Measurements from ENCODE around the gene DGCR2.
"Not testable (repeated sequence)": the region's sequence is repeated elsewhere in the genome, so short reads cannot be mapped to it uniquely, and the experiment has no call there.

DGCR2 gene

GRCh38 chr22:19012308-19012986 lies 109.8 kb downstream of the DGCR2 start:
- in situ Hi-C loops (cut with HindIII; ENCODE audit: low sequenced_read_pairs) = no loop called here

- in situ Hi-C loops (cut with HindIII; ENCODE audit: low sequenced_read_pairs) = not testable (repeated sequence)
Observed at GRCh38 chr22:19011611-19012010, 110.6 kb downstream of the DGCR2 start.

GRCh38 chr22:19011075-19011474 lies 111.1 kb downstream of the DGCR2 start:
- in situ Hi-C loops (cut with HindIII; ENCODE audit: low sequenced_read_pairs) = no loop called here

- in situ Hi-C loops (cut with HindIII; ENCODE audit: low sequenced_read_pairs) = no loop called here
Observed at GRCh38 chr22:19005905-19006304, 116.3 kb downstream of the DGCR2 start.

DNA sequence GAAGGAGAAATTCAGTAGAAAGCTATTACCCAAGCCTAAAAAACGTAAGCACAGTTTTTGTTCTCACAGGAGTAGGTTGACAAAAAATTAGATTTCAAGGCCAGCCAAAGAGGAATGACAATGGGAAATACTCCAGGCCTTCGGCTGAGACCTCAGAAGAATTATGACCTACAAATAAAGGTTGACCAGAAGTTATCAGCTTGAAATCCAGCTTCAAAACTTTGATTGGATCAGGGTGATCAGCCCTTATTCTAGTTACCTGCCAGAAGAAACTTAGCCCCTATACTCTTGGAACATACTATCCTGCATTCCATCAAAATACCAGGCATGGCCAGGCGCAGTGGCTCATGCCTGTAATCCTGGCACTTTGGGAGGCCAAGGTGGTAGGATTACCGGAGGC lies 117.7 kb downstream of the DGCR2 start:
- in situ Hi-C loops (cut with HindIII; ENCODE audit: low sequenced_read_pairs) = no loop called here

- in situ Hi-C loops (cut with HindIII; ENCODE audit: low sequenced_read_pairs) = no loop called here
Observed at GRCh38 chr22:19003508-19003907, 118.7 kb downstream of the DGCR2 start.

DNA sequence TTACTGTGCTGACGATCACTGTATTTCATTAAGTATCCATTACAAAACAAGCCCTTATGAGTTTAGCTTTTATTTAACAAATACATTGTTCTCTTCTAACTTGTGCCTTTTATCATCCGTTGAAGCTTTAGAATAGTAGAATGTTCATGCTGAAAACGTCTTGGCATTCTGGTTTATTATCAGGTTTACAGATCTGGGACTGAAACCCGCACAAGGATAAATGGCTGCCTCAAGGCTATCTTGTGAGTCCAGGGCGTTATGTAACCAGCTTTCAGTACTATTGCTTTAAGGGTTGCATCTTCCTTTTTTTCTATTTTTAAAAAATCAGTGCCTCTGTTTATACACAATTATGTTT lies 119.6 kb downstream of the DGCR2 start:
- in situ Hi-C loops (cut with HindIII; ENCODE audit: low sequenced_read_pairs) = no loop called here

DNA sequence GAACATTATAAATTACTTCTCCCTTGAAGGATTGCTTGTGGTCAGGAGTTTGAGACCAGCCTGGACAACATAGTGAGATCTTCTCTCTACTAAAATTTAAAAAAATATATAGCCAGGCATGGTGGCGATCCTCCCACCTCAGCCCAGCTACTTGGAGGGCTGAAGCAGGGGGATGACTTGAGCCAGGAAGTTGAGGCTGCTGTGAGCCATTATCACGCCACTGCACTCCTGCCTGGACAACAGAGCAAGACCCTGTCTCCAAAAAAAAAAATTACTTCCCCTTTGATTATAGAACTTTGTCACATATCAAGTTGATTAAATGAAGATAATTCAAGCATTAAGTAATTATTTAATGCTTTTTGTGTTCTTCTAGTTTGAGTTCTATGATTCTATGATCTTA lies 121.0 kb downstream of the DGCR2 start:
- in situ Hi-C loops (cut with HindIII; ENCODE audit: low sequenced_read_pairs) = no loop called here

GRCh38 chr22:19000106-19000505 lies 122.1 kb downstream of the DGCR2 start:
- in situ Hi-C loops (cut with HindIII; ENCODE audit: low sequenced_read_pairs) = not testable (repeated sequence)

DNA sequence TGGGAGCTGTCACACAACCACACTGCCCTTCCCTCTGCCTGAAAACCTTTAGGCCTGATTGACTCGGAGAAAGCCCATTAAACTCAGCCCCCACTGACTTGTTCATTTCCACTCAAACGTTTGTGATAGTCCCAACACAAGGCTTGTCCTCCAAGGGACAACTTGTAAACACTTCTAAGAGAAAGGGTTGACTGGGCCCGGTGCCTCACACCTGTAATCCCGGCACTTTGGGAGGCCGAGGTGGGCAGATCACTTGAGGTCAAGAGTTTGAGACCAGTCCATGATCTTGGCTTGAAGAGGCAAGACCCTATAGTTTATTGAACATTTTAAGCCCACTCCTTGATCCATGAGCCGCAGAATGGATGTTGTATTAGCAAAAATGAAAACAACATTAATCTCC lies 122.8 kb downstream of the DGCR2 start:
- in situ Hi-C loops (cut with HindIII; ENCODE audit: low sequenced_read_pairs) = no loop called here

DNA sequence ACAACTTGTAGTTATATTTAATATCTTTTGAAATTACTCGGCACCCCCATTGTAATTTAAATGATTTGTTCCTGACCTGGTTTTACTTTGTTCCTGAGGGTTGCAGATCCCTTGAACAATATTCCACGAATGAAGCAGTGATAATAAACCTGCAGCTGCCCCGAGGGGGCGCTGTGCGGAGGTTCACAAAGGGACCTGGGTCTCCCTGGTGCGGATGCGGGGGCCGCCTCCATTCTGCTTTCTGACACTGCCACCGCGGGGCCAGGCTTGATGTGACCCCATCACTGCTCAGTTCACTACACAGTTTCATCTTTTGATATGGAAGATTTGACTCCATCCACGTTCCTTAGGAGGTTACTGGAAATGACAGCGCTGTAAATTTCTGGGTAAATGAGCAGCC lies 123.2 kb downstream of the DGCR2 start:
- in situ Hi-C loops (cut with HindIII; ENCODE audit: low sequenced_read_pairs) = no loop called here

- in situ Hi-C loops (cut with HindIII; ENCODE audit: low sequenced_read_pairs) = no loop called here
Observed at GRCh38 chr22:18997925-18998315, 124.3 kb downstream of the DGCR2 start.

GRCh38 chr22:18997306-18997924 lies 124.8 kb downstream of the DGCR2 start:
- in situ Hi-C loops (cut with HindIII; ENCODE audit: low sequenced_read_pairs) = no loop called here

- in situ Hi-C loops (cut with HindIII; ENCODE audit: low sequenced_read_pairs) = no loop called here
Observed at GRCh38 chr22:18996376-18996900, 125.8 kb downstream of the DGCR2 start.

DNA sequence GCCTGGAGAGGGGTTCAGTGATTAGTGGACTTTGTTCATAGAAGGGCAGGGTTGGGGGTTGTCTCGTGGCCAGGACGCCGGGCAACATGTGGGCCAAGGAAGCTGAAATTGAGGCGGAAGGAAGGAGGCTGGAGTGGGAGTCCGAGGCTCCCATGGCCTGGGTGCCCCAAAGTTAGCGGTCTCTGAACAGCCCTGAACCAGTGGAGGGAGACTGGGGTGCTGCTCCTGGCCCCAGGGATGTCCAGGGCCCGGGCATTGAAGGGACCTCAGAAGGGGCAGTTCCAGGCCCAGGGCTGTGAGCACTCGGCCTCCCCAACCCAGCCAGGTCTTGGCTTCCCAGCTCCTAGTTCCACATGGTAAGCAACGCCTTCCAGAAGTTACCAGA lies 126.9 kb downstream of the DGCR2 start:
- in situ Hi-C loops (cut with HindIII; ENCODE audit: low sequenced_read_pairs) = no loop called here

DNA sequence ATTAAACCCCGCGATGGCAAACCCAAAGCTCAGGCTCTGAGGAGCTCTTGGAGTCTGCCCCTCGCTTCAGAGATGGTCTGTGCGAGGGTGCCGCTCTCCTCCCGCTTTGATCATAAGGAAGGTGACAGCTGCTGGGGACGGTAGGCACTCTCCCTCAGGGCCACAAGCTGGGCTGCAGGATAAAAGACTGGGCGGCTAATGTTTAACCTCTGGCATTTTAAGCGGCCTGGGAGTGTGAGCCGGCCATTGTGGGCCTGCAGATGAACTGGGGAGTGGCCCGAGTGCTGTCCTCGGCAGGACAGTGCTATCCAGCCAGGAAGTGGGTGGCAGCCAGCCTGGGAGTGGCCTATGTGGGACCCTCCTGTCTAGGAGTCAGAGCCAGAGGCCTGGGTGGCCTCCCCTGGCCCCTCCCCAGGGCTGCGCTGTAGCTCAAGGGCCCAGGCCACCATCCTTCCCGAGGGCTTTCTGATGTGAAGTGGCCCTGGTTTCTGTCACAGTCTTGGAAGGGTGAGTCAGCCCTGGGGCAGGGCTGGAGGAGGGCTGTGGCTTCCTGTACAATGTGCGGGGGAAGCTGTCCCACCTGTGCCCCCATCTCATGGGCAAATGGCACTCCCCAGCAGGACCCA lies 127.4 kb downstream of the DGCR2 start:
- in situ Hi-C loops (cut with HindIII; ENCODE audit: low sequenced_read_pairs) = no loop called here

- in situ Hi-C loops (cut with HindIII; ENCODE audit: low sequenced_read_pairs) = no loop called here
Observed at GRCh38 chr22:18994056-18994455, 128.2 kb downstream of the DGCR2 start.

GRCh38 chr22:18992543-18993198 lies 129.5 kb downstream of the DGCR2 start:
- in situ Hi-C loops (cut with HindIII; ENCODE audit: low sequenced_read_pairs) = no loop called here

- in situ Hi-C loops (cut with HindIII; ENCODE audit: low sequenced_read_pairs) = no loop called here
Observed at GRCh38 chr22:18991821-18992442, 130.3 kb downstream of the DGCR2 start.

- in situ Hi-C loops (cut with HindIII; ENCODE audit: low sequenced_read_pairs) = no loop called here
Observed at GRCh38 chr22:18991138-18991432, 131.1 kb downstream of the DGCR2 start.

- in situ Hi-C loops (cut with HindIII; ENCODE audit: low sequenced_read_pairs) = no loop called here
Observed at GRCh38 chr22:18990355-18991137, 131.7 kb downstream of the DGCR2 start.

Measured in endothelial cell of hepatic sinusoid (primary cell).